Breast epithelium (tissue), 3 donors: ENCODE results near the gene BTBD10.
"Not testable (repeated sequence)": the region's sequence is repeated elsewhere in the genome, so short reads cannot be mapped to it uniquely, and the experiment has no call there.

Experiments used
- CTCF ChIP-seq, 3 donors: fragments of 450-650 bp; IDR thresholded peaks; one replicate each; pipeline ENCODE4 v1.5.1; 2016 to 2017; ENCODE audit warnings: antibody characterized with exemption in 3 of 3, mild to moderate bottlenecking in 3 of 3, moderate library complexity in 3 of 3
- POLR2AphosphoS5 ChIP-seq, 3 donors: sonication (generic); formaldehyde crosslinking; IDR thresholded peaks; one replicate each; pipeline ENCODE4 v1.6.1; 2017; ENCODE audit warnings: antibody characterized with exemption in 3 of 3

GRCh38 chr11:13436836-13437235 lies 26.2 kb downstream of the BTBD10 start:
- not testable (repeated sequence) for TF ChIP-seq CTCF, POLR2AphosphoS5 (IDR thresholded peaks at IDR 0.05)
